ENCODE measurements around the gene FMN1. TPM values are rescaled to one million over a fixed set of nuclear protein-coding genes. Genes with fewer than 3 reads are reported as not detected.

Gene FMN1
- polyA plus RNA-seq, 1 donor from 2014 or later = 0.40 TPM

DNA sequence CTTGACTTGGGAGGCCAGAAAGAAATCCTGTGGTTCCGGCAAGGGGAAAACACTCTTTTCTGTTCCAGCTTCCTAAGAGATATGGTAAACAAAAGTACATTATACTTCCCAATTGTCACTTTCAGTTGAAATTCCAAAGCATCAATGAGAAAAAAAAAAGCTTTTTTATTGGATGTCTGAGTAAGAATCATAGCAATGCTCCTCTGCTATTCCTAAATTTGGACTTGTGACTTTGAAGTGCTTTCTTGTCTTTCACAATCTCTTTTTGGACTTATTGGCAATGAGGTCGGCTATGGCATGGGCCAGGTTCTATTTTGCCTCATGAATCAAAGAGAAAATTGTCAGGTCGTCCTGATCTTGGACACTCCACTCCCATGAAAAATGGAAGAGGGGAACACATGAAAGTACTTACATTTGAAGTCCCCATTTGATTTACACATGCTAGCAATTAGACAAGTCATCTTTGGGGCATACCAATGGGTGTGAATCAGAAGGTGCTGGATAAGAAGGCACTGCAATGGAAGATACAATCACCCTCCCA is 306.2 kb downstream of the FMN1 start:
- no peaks in the 10 kb centered on the region for H4K20me1 ChIP-seq (ENCODE audit: insufficient read depth)
- H3K27me3 ChIP-seq (ENCODE audit: insufficient read depth, low read depth, low read length) = no peaks in the 10 kb centered on the region
- H3F3A ChIP-seq (ENCODE audit: insufficient read depth, low read length, poor library complexity, severe bottlenecking) = no peaks in the 10 kb centered on the region
- H3K9ac ChIP-seq (ENCODE audit: low read length) = no peak overlapping the region
- no peaks in the 10 kb centered on the region for H3K79me2 ChIP-seq (replicated peaks; ENCODE audit: insufficient read depth, low read length)
- H2AFZ ChIP-seq (ENCODE audit: low read depth, low read length) = no peak overlapping the region
- H3K27ac ChIP-seq (ENCODE audit: low read length) = no peak overlapping the region
- no peak overlapping the region for H3K4me3 ChIP-seq (ENCODE audit: low read length)
- H3K9me3 ChIP-seq (ENCODE audit: low read length) = no peaks in the 10 kb centered on the region
- H3K36me3 ChIP-seq (ENCODE audit: insufficient read depth, low read length) = no peaks in the 10 kb centered on the region
- TF ChIP-seq TAF1 (IDR thresholded peaks at IDR 0.05; ENCODE audit: low read depth) (no peak), MXI1 (conservative IDR thresholded peaks at IDR 0.05; ENCODE audit: poor library complexity, severe bottlenecking) (no peak), RAD21 (conservative IDR thresholded peaks at IDR 0.05) (no peak), POLR2AphosphoS5 (IDR thresholded peaks at IDR 0.05) (no peak), SMC3 (conservative IDR thresholded peaks at IDR 0.05; ENCODE audit: poor library complexity) (no peak), EZH2 (IDR thresholded peaks at IDR 0.05; ENCODE audit: borderline replicate concordance, insufficient read depth, low read length, poor library complexity, severe bottlenecking) (no peak), EP300 (conservative IDR thresholded peaks at IDR 0.05; ENCODE audit: poor library complexity, severe bottlenecking) (no peak)
- TF ChIP-seq, protein P1, sequence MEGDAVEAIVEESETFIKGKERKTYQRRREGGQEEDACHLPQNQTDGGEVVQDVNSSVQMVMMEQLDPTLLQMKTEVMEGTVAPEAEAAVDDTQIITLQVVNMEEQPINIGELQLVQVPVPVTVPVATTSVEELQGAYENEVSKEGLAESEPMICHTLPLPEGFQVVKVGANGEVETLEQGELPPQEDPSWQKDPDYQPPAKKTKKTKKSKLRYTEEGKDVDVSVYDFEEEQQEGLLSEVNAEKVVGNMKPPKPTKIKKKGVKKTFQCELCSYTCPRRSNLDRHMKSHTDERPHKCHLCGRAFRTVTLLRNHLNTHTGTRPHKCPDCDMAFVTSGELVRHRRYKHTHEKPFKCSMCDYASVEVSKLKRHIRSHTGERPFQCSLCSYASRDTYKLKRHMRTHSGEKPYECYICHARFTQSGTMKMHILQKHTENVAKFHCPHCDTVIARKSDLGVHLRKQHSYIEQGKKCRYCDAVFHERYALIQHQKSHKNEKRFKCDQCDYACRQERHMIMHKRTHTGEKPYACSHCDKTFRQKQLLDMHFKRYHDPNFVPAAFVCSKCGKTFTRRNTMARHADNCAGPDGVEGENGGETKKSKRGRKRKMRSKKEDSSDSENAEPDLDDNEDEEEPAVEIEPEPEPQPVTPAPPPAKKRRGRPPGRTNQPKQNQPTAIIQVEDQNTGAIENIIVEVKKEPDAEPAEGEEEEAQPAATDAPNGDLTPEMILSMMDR (IDR thresholded peaks at IDR 0.05; ENCODE audit: poor library complexity, severe bottlenecking) = no peak
- TF ChIP-seq, protein P2, sequence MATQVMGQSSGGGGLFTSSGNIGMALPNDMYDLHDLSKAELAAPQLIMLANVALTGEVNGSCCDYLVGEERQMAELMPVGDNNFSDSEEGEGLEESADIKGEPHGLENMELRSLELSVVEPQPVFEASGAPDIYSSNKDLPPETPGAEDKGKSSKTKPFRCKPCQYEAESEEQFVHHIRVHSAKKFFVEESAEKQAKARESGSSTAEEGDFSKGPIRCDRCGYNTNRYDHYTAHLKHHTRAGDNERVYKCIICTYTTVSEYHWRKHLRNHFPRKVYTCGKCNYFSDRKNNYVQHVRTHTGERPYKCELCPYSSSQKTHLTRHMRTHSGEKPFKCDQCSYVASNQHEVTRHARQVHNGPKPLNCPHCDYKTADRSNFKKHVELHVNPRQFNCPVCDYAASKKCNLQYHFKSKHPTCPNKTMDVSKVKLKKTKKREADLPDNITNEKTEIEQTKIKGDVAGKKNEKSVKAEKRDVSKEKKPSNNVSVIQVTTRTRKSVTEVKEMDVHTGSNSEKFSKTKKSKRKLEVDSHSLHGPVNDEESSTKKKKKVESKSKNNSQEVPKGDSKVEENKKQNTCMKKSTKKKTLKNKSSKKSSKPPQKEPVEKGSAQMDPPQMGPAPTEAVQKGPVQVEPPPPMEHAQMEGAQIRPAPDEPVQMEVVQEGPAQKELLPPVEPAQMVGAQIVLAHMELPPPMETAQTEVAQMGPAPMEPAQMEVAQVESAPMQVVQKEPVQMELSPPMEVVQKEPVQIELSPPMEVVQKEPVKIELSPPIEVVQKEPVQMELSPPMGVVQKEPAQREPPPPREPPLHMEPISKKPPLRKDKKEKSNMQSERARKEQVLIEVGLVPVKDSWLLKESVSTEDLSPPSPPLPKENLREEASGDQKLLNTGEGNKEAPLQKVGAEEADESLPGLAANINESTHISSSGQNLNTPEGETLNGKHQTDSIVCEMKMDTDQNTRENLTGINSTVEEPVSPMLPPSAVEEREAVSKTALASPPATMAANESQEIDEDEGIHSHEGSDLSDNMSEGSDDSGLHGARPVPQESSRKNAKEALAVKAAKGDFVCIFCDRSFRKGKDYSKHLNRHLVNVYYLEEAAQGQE (IDR thresholded peaks at IDR 0.05; ENCODE audit: borderline replicate concordance) = no peak
- no peaks in the 10 kb centered on the region for H3K9me2 ChIP-seq (ENCODE audit: insufficient read depth, low read length)
- no peak overlapping the region for H3K4me2 ChIP-seq (ENCODE audit: low read length)

DNA sequence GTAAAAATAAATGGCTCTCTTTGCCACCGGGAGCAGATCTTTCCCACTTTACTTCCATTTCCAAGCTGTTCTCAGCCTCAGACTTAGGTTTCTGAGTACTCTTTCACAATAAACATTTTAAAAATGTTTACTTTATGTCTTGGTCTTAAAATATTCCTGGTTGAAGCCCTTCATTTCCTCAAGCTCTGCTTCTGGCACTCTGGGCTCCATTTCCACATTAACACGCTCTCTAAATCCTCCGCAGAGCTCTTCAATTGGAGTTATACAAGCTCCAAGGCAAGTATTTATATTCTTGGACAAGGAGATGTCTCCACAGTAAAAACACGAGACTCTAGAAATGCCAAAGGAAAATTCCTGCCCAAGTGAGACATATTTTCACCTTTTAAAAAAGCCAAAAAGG is 307.4 kb downstream of the FMN1 start:
- Histone ChIP-seq H3K79me2 (replicated peaks; ENCODE audit: insufficient read depth, low read length) (no peaks in the 10 kb centered on the region), H3K4me3 (ENCODE audit: low read length) (no peak overlapping the region), H3K9ac (ENCODE audit: low read length) (no peak overlapping the region), H3K4me2 (ENCODE audit: low read length) (no peak overlapping the region), H4K20me1 (ENCODE audit: insufficient read depth) (no peaks in the 10 kb centered on the region), H3K9me3 (ENCODE audit: low read length) (no peaks in the 10 kb centered on the region), H3K36me3 (ENCODE audit: insufficient read depth, low read length) (no peaks in the 10 kb centered on the region), H3F3A (ENCODE audit: insufficient read depth, low read length, poor library complexity, severe bottlenecking) (no peaks in the 10 kb centered on the region), H3K27ac (ENCODE audit: low read length) (no peak overlapping the region), H3K9me2 (ENCODE audit: insufficient read depth, low read length) (no peaks in the 10 kb centered on the region), H3K27me3 (ENCODE audit: insufficient read depth, low read depth, low read length) (no peaks in the 10 kb centered on the region), H2AFZ (ENCODE audit: low read depth, low read length) (no peak overlapping the region)
- TF ChIP-seq, protein P1 (IDR thresholded peaks at IDR 0.05; ENCODE audit: poor library complexity, severe bottlenecking) = no peak
- no peak for TF ChIP-seq SMC3 (conservative IDR thresholded peaks at IDR 0.05; ENCODE audit: poor library complexity)
- TF ChIP-seq, protein P2 (IDR thresholded peaks at IDR 0.05; ENCODE audit: borderline replicate concordance) = no peak
- no peak for TF ChIP-seq TAF1 (IDR thresholded peaks at IDR 0.05; ENCODE audit: low read depth)
- no peak for TF ChIP-seq MXI1 (conservative IDR thresholded peaks at IDR 0.05; ENCODE audit: poor library complexity, severe bottlenecking)
- TF ChIP-seq POLR2AphosphoS5 (IDR thresholded peaks at IDR 0.05) = no peak
- TF ChIP-seq RAD21 (conservative IDR thresholded peaks at IDR 0.05) = no peak
- no peak for TF ChIP-seq EZH2 (IDR thresholded peaks at IDR 0.05; ENCODE audit: borderline replicate concordance, insufficient read depth, low read length, poor library complexity, severe bottlenecking)
- no peak for TF ChIP-seq EP300 (conservative IDR thresholded peaks at IDR 0.05; ENCODE audit: poor library complexity, severe bottlenecking)
